ENCODE measurements around the gene IL26. TPM values are rescaled to one million over a fixed set of nuclear protein-coding genes. Genes with fewer than 3 reads are reported as not detected.

IL26 gene
- total and polyA plus RNA-seq, 2 of the 4 experiments (the other 2 are of a cell fraction) = not detected

- POLR2A ChIA-PET (ENCODE audit: unreplicated experiment) = no interaction called here
- ATAC-seq (ENCODE audit: low read depth) = no peak
- H3K79me1 ChIP-seq (ENCODE audit: low read depth in 1 of 2, low read length in 2 of 2) = no peaks in the 10 kb centered on the region
- H3K27me3 ChIP-seq (ENCODE audit: control insufficient read depth, insufficient read depth, low read length) = no peaks in the 10 kb centered on the region; the same call in 1 of the 2 replicates
- H3K4me3 ChIP-seq (ENCODE audit: insufficient read depth, low read depth, low read length) = no peak within 1 kb of the TSS
- no peak within 1 kb of the TSS for H3K4me2 ChIP-seq (ENCODE audit: low read depth, low read length)
- H3K14ac ChIP-seq (replicated peaks; ENCODE audit: low read depth, low read length) = no peak within 1 kb of the TSS
- no peak within 1 kb of the TSS for H4K8ac ChIP-seq (ENCODE audit: low read depth in 2 of 2, low read length in 2 of 2)
- in situ Hi-C loops (cut with MboI; ENCODE audit: low sequenced_read_pairs) (no loop called here), intact Hi-C loops (cut with micrococcal nuclease) (no loop called here), dilution Hi-C loops (cut with HindIII; ENCODE audit: low sequenced_read_pairs, unreplicated experiment) (no loop called here)
- no peak for TF ChIP-seq MAFK (IDR thresholded peaks at IDR 0.05; ENCODE audit: low read depth, low read length)
- no peak for TF ChIP-seq CEBPB (IDR thresholded peaks at IDR 0.05; ENCODE audit: low read depth, low read length)
- no peak for TF ChIP-seq MAZ (IDR thresholded peaks at IDR 0.05; ENCODE audit: borderline replicate concordance, low read depth, low read length)
- no peak for TF ChIP-seq RFX5 (IDR thresholded peaks at IDR 0.05; ENCODE audit: low read depth, low read length)
- no peak for TF ChIP-seq SMC3 (IDR thresholded peaks at IDR 0.05; ENCODE audit: low read depth, low read length)
- no peak for TF ChIP-seq POLR2A (IDR thresholded peaks at IDR 0.05; ENCODE audit: low read depth, low read length)
- no peak for TF ChIP-seq CHD1 (IDR thresholded peaks at IDR 0.05; ENCODE audit: low read depth, low read length)
- no peak for TF ChIP-seq BHLHE40 (IDR thresholded peaks at IDR 0.05; ENCODE audit: low read depth, low read length)
- no peak for TF ChIP-seq RAD21 (IDR thresholded peaks at IDR 0.05; ENCODE audit: low read length)
- no peak for TF ChIP-seq USF2 (IDR thresholded peaks at IDR 0.05; ENCODE audit: low read depth, low read length)
- TF ChIP-seq CTCF (conservative IDR thresholded peaks at IDR 0.05; ENCODE audit: low read depth, low read length) = no peak
- TF ChIP-seq ELK1 (IDR thresholded peaks at IDR 0.05; ENCODE audit: borderline replicate concordance, low read depth, low read length) = no peak
- no peak for TF ChIP-seq NFE2L2 (IDR thresholded peaks at IDR 0.05; ENCODE audit: low read depth, low read length)
- no peak for TF ChIP-seq FOS (IDR thresholded peaks at IDR 0.05; ENCODE audit: low read depth, low read length)
- TF ChIP-seq RCOR1 (IDR thresholded peaks at IDR 0.05; ENCODE audit: insufficient replicate concordance, low read length) = no peak
- TF ChIP-seq MXI1 (IDR thresholded peaks at IDR 0.05; ENCODE audit: borderline replicate concordance, low read depth, low read length) = no peak
- no peak within 1 kb of the TSS for H3K4ac ChIP-seq (ENCODE audit: low read depth, low read length)
- no CpG with 5 or more reads among the region's 5 CpGs for WGBS, 2 experiments (ENCODE audit: extremely low coverage in 2 of 2, insufficient read length in 1 of 2)
- H3K18ac ChIP-seq (ENCODE audit: low read depth, low read length) = no peak within 1 kb of the TSS
- no peaks in the 10 kb centered on the region for H3K9me3 ChIP-seq (ENCODE audit: control insufficient read depth, insufficient read depth, low read length)
- no peak within 1 kb of the TSS for H4K91ac ChIP-seq (ENCODE audit: insufficient read depth, low read depth, low read length)
- no peak within 1 kb of the TSS for H2BK5ac ChIP-seq (ENCODE audit: low read depth, low read length, poor library complexity, severe bottlenecking)
- H3K9me1 ChIP-seq (ENCODE audit: insufficient read depth, low read length) = no peaks in the 10 kb centered on the region
- H4K20me1 ChIP-seq (ENCODE audit: insufficient read depth, low read length) = no peaks in the 10 kb centered on the region
- no peak within 1 kb of the TSS for H2BK20ac ChIP-seq (ENCODE audit: low read depth, low read length)
- no peak within 1 kb of the TSS for H2AK9ac ChIP-seq (replicated peaks; ENCODE audit: low read depth, low read length, poor library complexity)
- no peak within 1 kb of the TSS for H3K9ac ChIP-seq (ENCODE audit: low read depth, low read length)
- H2AK5ac ChIP-seq (ENCODE audit: low read depth, low read length) = no peak within 1 kb of the TSS
- H2BK120ac ChIP-seq (ENCODE audit: low read depth, low read length) = no peak within 1 kb of the TSS
- no peak within 1 kb of the TSS for H4K5ac ChIP-seq (ENCODE audit: low read depth, low read length)
- no TSS peak for BruUV-seq (replicated peaks)
- H2AFZ ChIP-seq (replicated peaks; ENCODE audit: low read length, poor library complexity) = no peak within 1 kb of the TSS
- CTCF ChIA-PET = interaction anchor here (0.7 kb wide), 1 partner anchor 17 kb away, joined by 6 read pairs; no protein-coding TSS in a partner anchor
- DNase-seq = no peak
- no peaks in the 10 kb centered on the region for H3K36me3 ChIP-seq (ENCODE audit: control insufficient read depth, insufficient read depth, low read length)
- H2BK15ac ChIP-seq (ENCODE audit: low read depth, low read length) = no peak within 1 kb of the TSS
- no peak within 1 kb of the TSS for H3K23ac ChIP-seq (ENCODE audit: low read depth, low read length)
- no peak within 1 kb of the TSS for H3K27ac ChIP-seq (ENCODE audit: insufficient read depth, low read length)
- no peak within 1 kb of the TSS for H3K56ac ChIP-seq (ENCODE audit: extremely low read depth, insufficient read depth, low read length)
- H3K4me1 ChIP-seq (ENCODE audit: control insufficient read depth, insufficient read depth, low read length) = no peaks in the 10 kb centered on the region
Observed at GRCh38 chr12:68159681-68160304, 65.8 kb downstream of the IL26 start, which contains the start of gene IFNG. TSS of gene IFNG (minus strand) at chr12:68159740. CDS start at chr12:68159615, 125 bp downstream.
